GM12878 (cell line): Measurements from ENCODE around the gene RANGAP1. TPM values are rescaled to one million over a fixed set of nuclear protein-coding genes. Genes with fewer than 3 reads are reported as not detected.

Source experiments
- ATAC-seq: fragments of 200-7000 bp; cut with Tn5 transposase; 3 replicates; pipeline ENCODE4 v1.9.1; 2020; ENCODE audit warnings: mild to moderate bottlenecking, moderate library complexity
- BruUV-seq: library from RNA; stranded (reverse); fragments of 400-500 nt; replicated peaks from 2 replicates; lab custom pipeline; 2021; lab: Mats Ljungman, UMichigan
- CTCF ChIA-PET: fragments of 300-600 bp; sonication (Branson Sonifier 250); formaldehyde crosslinking; extraction: SDS; loops from one replicate; lab custom pipeline; 2021; ENCODE audit warnings: inconsistent platforms; lab: Yijun Ruan, JAX
- POLR2A ChIA-PET: fragments of 350-600 bp; formaldehyde crosslinking; extraction: SDS; loops from one replicate; lab custom pipeline; 2021; ENCODE audit warnings: inconsistent platforms; lab: Charles Lee
- RAD21 ChIA-PET: fragments of 300-600 bp; sonication (Branson Sonifier 250); formaldehyde crosslinking; loops from one replicate; lab custom pipeline; 2023; ENCODE audit warnings: antibody characterized with exemption; ENCODE audit not compliant: unreplicated experiment; lab: Charles Lee
- SMC1A ChIA-PET: fragments of 300-600 bp; sonication (Branson Sonifier 250); formaldehyde crosslinking; loops from one replicate; lab custom pipeline; 2023; ENCODE audit not compliant: unreplicated experiment, uncharacterized antibody; lab: Charles Lee
- DNase-seq: peaks from one replicate; pipeline ENCODE4 v3.0.0-alpha.2; 2011; ENCODE audit warnings: low read depth, low spot score
- FAIRE-seq: peaks from 3 replicates; lab custom pipeline; 2011; peaks lifted over from hg19 to GRCh38; lab: Jason Lieb, UNC
- H2AFZ ChIP-seq: 2 replicates; pipeline ENCODE4 v1.6.0; 2011; ENCODE audit warnings: low read depth, low read length, control low read depth; ENCODE audit not compliant: control insufficient read depth
- H3K27ac ChIP-seq: 2 replicates; pipeline ENCODE4 v1.5.1; 2011; ENCODE audit warnings: control low read depth; ENCODE audit not compliant: control insufficient read depth, insufficient read depth
- H3K27me3 ChIP-seq, 2 experiments: replicated peaks in 1 of 2; 2 replicates each; pipeline versions ENCODE4 v1.6.0 to v1.6.1; 2011; ENCODE audit warnings: low read length in 1 of 2; ENCODE audit not compliant: control insufficient read depth in 2 of 2, insufficient read depth in 2 of 2
- H3K36me3 ChIP-seq, 2 experiments: 2 replicates each; pipeline ENCODE4 v1.5.1; 2011; ENCODE audit warnings: low read length in 1 of 2; ENCODE audit not compliant: control insufficient read depth in 2 of 2, insufficient read depth in 2 of 2
- H3K4me1 ChIP-seq: 2 replicates; pipeline ENCODE4 v1.6.1; 2011; ENCODE audit warnings: mild to moderate bottlenecking, low read length, moderate library complexity, mixed read lengths; ENCODE audit not compliant: control insufficient read depth, insufficient read depth
- H3K4me2 ChIP-seq: 2 replicates; pipeline ENCODE4 v1.6.0; 2011; ENCODE audit warnings: control low read depth; ENCODE audit not compliant: control insufficient read depth, insufficient read depth
- H3K4me3 ChIP-seq: fragments of 200-600 bp; sonication (generic); 2 replicates; pipeline ENCODE4 v1.5.1; 2016
- H3K79me2 ChIP-seq: 2 replicates; pipeline ENCODE4 v1.6.0; 2011; ENCODE audit warnings: low read length; ENCODE audit not compliant: control insufficient read depth, insufficient read depth
- H3K9ac ChIP-seq: 2 replicates; pipeline ENCODE4 v1.8.0; 2011; ENCODE audit warnings: low read length, control low read depth, mixed read lengths; ENCODE audit not compliant: control insufficient read depth, insufficient read depth
- H3K9me3 ChIP-seq: replicated peaks from 3 replicates; pipeline ENCODE4 v1.5.1; 2011; ENCODE audit warnings: mild to moderate bottlenecking, low read length; ENCODE audit not compliant: control insufficient read depth, insufficient read depth
- H4K20me1 ChIP-seq: 2 replicates; pipeline ENCODE4 v1.6.0; 2011; ENCODE audit not compliant: control insufficient read depth, insufficient read depth
- ASH2L ChIP-seq: fragments of 300-600, 200-600 bp; sonication (generic); IDR thresholded peaks from 2 replicates; pipeline ENCODE4 v1.6.1; 2017; ENCODE audit warnings: low read depth, mild to moderate bottlenecking, borderline replicate concordance
- ATF2 ChIP-seq: IDR thresholded peaks from 2 replicates; pipeline ENCODE4 v1.6.1; 2012; ENCODE audit warnings: low read length, inconsistent platforms
- ATF3 ChIP-seq: IDR thresholded peaks from 2 replicates; pipeline ENCODE4 v1.6.1; 2011; ENCODE audit warnings: low read depth, mild to moderate bottlenecking, low read length, moderate library complexity, borderline replicate concordance; ENCODE audit errors: extremely low read depth
- ATF7 ChIP-seq: fragments of 450-650 bp; IDR thresholded peaks from 2 replicates; pipeline ENCODE4 v1.6.1; 2016; ENCODE audit warnings: low read depth, mild to moderate bottlenecking
- BMI1 ChIP-seq: fragments of 450-650 bp; IDR thresholded peaks from 2 replicates; pipeline ENCODE4 v1.6.1; 2016; ENCODE audit warnings: mild to moderate bottlenecking, moderate library complexity, borderline replicate concordance
- BRCA1 ChIP-seq: IDR thresholded peaks from 2 replicates; pipeline ENCODE4 v1.6.1; 2011; ENCODE audit warnings: low read depth, low read length, improper control_type of control experiment
- EED ChIP-seq: sonication (generic); IDR thresholded peaks from 2 replicates; pipeline ENCODE4 v1.6.1; 2016; ENCODE audit warnings: antibody characterized with exemption, low read depth
- GATAD2B ChIP-seq: fragments of 450-650 bp; conservative IDR thresholded peaks from 2 replicates; pipeline ENCODE4 v1.6.1; 2017; ENCODE audit warnings: low read depth, mild to moderate bottlenecking, moderate library complexity
- HSF1 ChIP-seq: fragments of 150-350 bp; IDR thresholded peaks from 2 replicates; pipeline ENCODE4 v1.6.1; 2014; ENCODE audit warnings: mild to moderate bottlenecking, low read depth, low read length
- IKZF1 ChIP-seq: fragments of 450-650 bp; conservative IDR thresholded peaks from 2 replicates; pipeline ENCODE4 v1.6.1; 2017; ENCODE audit warnings: antibody characterized with exemption, mild to moderate bottlenecking
- MEF2B ChIP-seq: fragments of 450-650 bp; IDR thresholded peaks from 2 replicates; pipeline ENCODE4 v1.6.1; 2018; ENCODE audit warnings: mild to moderate bottlenecking, moderate library complexity; ENCODE audit not compliant: partially characterized antibody, poor library complexity, severe bottlenecking
- PML ChIP-seq: IDR thresholded peaks from 2 replicates; pipeline ENCODE4 v1.6.1; 2012; ENCODE audit warnings: low read length, inconsistent platforms
- SIN3A ChIP-seq: IDR thresholded peaks from 2 replicates; pipeline ENCODE4 v1.6.1; 2012; ENCODE audit warnings: low read depth, low read length, improper control_type of control experiment
- SMAD1 ChIP-seq: fragments of 450-650 bp; IDR thresholded peaks from 2 replicates; pipeline ENCODE4 v1.6.1; 2018; ENCODE audit warnings: mild to moderate bottlenecking, low read depth; ENCODE audit not compliant: partially characterized antibody
- WGBS: methylation state at CpG from one replicate; pipeline ENCODE4 v1.1.6; 2016; ENCODE audit warnings: low lambda C conversion rate; ENCODE audit not compliant: insufficient replicate concordance, insufficient coverage; ENCODE audit errors: missing lambda C conversion rate; 5-methylcytosine and 5-hydroxymethylcytosine counted together
- in situ Hi-C: fragments of 300-500 bp; cut with MboI; formaldehyde crosslinking; loops from 9 replicates; pipeline ENCODE4 v1.14.3; 2018; ENCODE audit warnings: mixed read lengths
- intact Hi-C: fragments of 100-400 bp; cut with micrococcal nuclease; formaldehyde crosslinking; loops from one replicate; pipeline ENCODE4 v1.14.2; 2022; ENCODE audit not compliant: unreplicated experiment
- polyA plus RNA-seq, 11 experiments: library from polyadenylated mRNA; depleted of rRNA in 4 of 11; unstranded in 6 of 11; stranded (reverse) in 5 of 11; fragments of >200 nt; fragmentation: Nextera tagmentation in 4 of 11; fragmentation: Illumina TruSeq in 1 of 11; extraction: Ambion mirVana in 4 of 11; extraction: Trizol in 1 of 11; gene quantifications; 1 replicate in 1 of 11; 2 replicates in 10 of 11; pipeline versions ENCODE4 v1.2.1 to v1.2.3, GENCODE V29; 2011 to 2016; ENCODE audit warnings: inconsistent platforms in 2 of 11, missing spikeins in 2 of 11, low read depth in 1 of 11
- total RNA-seq, 4 experiments: library from RNA; depleted of rRNA in 3 of 4; stranded (reverse); fragments of >200 nt in 3 of 4; fragmentation: Illumina TruSeq in 1 of 4; extraction: Trizol in 1 of 4; gene quantifications; 2 replicates each; pipeline versions ENCODE4 v1.2.1 to v1.2.3, GENCODE V29; 2013 to 2021
- TF ChIP-seq, protein P1 (sequence below): fragments of 450-650 bp; IDR thresholded peaks from 2 replicates; pipeline ENCODE4 v1.6.1; 2016; ENCODE audit warnings: mild to moderate bottlenecking, moderate library complexity, borderline replicate concordance

The RANGAP1 gene
- total and polyA plus RNA-seq, 10 of the 15 experiments (the other 5 are each of a cell fraction or from before 2014, with no cell fraction given), result 2.5 to 109 (median 60.2) TPM

GRCh38 chr22:41197038-41197972 is 88.7 kb downstream of the RANGAP1 start:
- no peak for DNase-seq
- SMC1A ChIA-PET, result interaction anchor here (1.0 kb wide), 1 partner anchor 10 kb away, joined by 3 read pairs; no protein-coding TSS in a partner anchor
- Histone ChIP-seq H3K4me3 (peak overlapping the region; percentile 90), H3K4me1 (peaks cover 3% of the 10 kb centered on the region), H3K36me3 (no peaks in the 10 kb centered on the region), H3K27me3 (no peaks in the 10 kb centered on the region), H3K9me3 (no peaks in the 10 kb centered on the region), H3K79me2 (no peaks in the 10 kb centered on the region), H3K4me2 (peak overlapping the region; percentile 98), H2AFZ (peak overlapping the region; percentile 97), H3K27ac (no peak overlapping the region), H4K20me1 (no peaks in the 10 kb centered on the region), H3K9ac (peak overlapping the region; percentile 23; the same call in 1 of the 2 replicates)
- POLR2A ChIA-PET, result interaction anchor here (0.5 to 0.7 kb wide), 4 partner anchors 22 to 251 kb away, joined by 3 to 4 read pairs (median 4); no protein-coding TSS in a partner anchor
- peak; percentile 96 for ATAC-seq
- no TSS peak for BruUV-seq
- CTCF ChIA-PET, result interaction anchor here (0.5 to 2.8 kb wide), 3 partner anchors 8 to 274 kb away, joined by 3 to 11 read pairs (median 9); no protein-coding TSS in a partner anchor
- 2% methylated on average over 76 of the region's 91 CpGs for WGBS
- FAIRE-seq, result no peak
- RAD21 ChIA-PET, result interaction anchor here (0.7 to 1.4 kb wide), 4 partner anchors 167 to 275 kb away, joined by 3 to 5 read pairs (median 4); no protein-coding TSS in a partner anchor
- in situ Hi-C loops (no loop called here), intact Hi-C loops (no loop called here)
- TF ChIP-seq BMI1 (no peak), ASH2L (no peak), EED (peak; percentile 10; the same call in 1 of the 2 replicates), HSF1 (no peak), IKZF1 (peak; percentile 76), ATF7 (no peak), SMAD1 (no peak), GATAD2B (peak; percentile 25; the same call in 1 of the 2 replicates), ATF3 (peak; percentile 65; the same call in 1 of the 2 replicates), MEF2B (no peak), PML (no peak), BRCA1 (no peak), SIN3A (no peak), ATF2 (no peak)
- TF ChIP-seq, protein P1, sequence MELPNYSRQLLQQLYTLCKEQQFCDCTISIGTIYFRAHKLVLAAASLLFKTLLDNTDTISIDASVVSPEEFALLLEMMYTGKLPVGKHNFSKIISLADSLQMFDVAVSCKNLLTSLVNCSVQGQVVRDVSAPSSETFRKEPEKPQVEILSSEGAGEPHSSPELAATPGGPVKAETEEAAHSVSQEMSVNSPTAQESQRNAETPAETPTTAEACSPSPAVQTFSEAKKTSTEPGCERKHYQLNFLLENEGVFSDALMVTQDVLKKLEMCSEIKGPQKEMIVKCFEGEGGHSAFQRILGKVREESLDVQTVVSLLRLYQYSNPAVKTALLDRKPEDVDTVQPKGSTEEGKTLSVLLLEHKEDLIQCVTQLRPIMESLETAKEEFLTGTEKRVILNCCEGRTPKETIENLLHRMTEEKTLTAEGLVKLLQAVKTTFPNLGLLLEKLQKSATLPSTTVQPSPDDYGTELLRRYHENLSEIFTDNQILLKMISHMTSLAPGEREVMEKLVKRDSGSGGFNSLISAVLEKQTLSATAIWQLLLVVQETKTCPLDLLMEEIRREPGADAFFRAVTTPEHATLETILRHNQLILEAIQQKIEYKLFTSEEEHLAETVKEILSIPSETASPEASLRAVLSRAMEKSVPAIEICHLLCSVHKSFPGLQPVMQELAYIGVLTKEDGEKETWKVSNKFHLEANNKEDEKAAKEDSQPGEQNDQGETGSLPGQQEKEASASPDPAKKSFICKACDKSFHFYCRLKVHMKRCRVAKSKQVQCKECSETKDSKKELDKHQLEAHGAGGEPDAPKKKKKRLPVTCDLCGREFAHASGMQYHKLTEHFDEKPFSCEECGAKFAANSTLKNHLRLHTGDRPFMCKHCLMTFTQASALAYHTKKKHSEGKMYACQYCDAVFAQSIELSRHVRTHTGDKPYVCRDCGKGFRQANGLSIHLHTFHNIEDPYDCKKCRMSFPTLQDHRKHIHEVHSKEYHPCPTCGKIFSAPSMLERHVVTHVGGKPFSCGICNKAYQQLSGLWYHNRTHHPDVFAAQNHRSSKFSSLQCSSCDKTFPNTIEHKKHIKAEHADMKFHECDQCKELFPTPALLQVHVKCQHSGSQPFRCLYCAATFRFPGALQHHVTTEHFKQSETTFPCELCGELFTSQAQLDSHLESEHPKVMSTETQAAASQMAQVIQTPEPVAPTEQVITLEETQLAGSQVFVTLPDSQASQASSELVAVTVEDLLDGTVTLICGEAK, result no peak
